Measurements from ENCODE around the gene INTS15.
"Not testable (repeated sequence)": the region's sequence is repeated elsewhere in the genome, so short reads cannot be mapped to it uniquely, and the experiment has no call there.

Gene INTS15

DNA sequence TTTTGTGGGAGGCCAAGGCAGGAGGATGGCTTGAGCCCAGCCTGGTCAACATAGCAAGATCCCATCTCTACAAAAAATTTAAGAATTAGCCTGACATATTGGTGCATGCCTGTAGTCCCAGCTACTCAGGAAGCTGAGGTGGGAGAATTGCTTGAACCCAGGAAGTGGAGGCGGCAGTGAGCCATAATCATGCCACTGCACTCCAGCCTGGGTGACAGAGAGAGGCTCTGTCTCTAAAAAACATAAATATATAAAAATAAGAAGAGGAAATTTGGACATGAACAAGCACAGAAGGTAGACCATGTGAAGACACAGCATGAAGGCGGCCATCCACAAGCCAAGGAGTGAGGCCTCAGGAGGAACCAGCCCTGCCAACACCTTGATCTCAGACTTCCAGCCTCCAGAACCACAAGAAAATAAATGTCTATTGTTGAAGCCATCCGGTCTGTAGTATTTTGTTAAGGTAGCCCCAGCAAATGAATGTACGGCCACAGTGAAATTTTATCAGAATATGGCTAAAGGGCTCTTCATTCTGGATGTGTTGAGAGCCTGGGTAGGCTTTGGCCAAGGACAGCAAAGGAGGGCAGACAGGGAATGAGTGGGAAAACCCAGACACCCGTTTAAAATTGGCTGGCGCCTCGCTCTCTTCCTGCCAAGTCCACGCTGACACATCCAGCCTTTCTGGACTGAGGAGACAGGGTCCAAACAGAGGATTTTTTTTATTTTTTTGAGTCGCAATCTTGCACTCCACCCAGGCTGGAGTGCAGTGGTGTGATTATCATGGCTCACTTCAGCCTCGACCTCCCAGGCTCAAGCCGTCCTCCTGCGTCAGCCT lies 25.7 kb upstream of the INTS15 start:
- in situ Hi-C loops (cut with HindIII; ENCODE audit: low sequenced_read_pairs) = no loop called here
- H3K4me3 ChIP-seq (ENCODE audit: low read depth, low read length) = no peak overlapping the region
- TF ChIP-seq, protein P1, sequence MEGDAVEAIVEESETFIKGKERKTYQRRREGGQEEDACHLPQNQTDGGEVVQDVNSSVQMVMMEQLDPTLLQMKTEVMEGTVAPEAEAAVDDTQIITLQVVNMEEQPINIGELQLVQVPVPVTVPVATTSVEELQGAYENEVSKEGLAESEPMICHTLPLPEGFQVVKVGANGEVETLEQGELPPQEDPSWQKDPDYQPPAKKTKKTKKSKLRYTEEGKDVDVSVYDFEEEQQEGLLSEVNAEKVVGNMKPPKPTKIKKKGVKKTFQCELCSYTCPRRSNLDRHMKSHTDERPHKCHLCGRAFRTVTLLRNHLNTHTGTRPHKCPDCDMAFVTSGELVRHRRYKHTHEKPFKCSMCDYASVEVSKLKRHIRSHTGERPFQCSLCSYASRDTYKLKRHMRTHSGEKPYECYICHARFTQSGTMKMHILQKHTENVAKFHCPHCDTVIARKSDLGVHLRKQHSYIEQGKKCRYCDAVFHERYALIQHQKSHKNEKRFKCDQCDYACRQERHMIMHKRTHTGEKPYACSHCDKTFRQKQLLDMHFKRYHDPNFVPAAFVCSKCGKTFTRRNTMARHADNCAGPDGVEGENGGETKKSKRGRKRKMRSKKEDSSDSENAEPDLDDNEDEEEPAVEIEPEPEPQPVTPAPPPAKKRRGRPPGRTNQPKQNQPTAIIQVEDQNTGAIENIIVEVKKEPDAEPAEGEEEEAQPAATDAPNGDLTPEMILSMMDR (IDR thresholded peaks at IDR 0.05; ENCODE audit: low read depth, low read length) = no peak
- no peak for DNase-seq (ENCODE audit: low read depth, low spot score)

DNA sequence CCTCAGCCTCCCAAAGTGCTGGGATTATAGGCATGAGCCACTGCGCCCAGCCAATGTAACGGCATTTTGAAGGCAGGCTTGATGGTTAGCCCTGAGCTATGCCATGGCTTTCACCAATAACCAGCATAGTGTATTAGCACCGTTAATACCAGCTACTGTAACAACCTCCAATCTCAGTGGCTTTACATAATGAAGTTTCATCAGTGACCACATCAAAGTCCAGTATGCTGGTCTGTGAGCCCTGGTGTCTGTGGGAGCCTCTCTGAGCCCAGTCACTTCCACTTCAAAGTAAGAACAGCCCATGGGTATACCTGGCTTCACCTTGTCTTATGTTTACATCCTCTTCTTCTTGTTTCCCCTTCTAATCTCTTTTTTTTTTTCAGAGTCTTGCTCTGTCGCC lies 24.2 kb upstream of the INTS15 start:
- no peak overlapping the region for H3K4me3 ChIP-seq (ENCODE audit: low read depth, low read length)
- TF ChIP-seq, protein P1 (IDR thresholded peaks at IDR 0.05; ENCODE audit: low read depth, low read length) = no peak
- in situ Hi-C loops (cut with HindIII; ENCODE audit: low sequenced_read_pairs) = no loop called here
- DNase-seq (ENCODE audit: low read depth, low spot score) = no peak

DNA sequence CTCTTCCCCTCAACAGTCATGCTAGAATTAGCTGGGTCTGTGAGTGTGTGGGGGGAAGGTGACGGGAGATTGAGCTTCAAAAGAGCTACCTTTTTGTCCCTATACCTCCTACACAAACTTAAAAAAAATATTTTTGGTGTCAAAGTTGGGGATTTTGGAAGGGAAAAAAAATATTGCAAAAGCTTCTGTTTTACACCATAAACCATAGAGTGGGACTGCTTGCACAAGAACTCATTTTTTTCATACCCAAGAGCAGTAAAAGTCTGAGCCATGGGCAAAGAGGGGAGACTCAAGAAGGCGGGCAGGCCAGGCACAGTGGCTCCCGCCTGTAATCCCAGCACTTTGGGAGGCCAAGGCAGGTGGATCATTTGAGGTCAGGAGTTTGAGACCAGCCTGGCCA lies 21.9 kb upstream of the INTS15 start:
- H3K4me3 ChIP-seq (ENCODE audit: low read depth, low read length) = no peak overlapping the region
- in situ Hi-C loops (cut with HindIII; ENCODE audit: low sequenced_read_pairs) = no loop called here
- TF ChIP-seq, protein P1 (IDR thresholded peaks at IDR 0.05; ENCODE audit: low read depth, low read length) = no peak
- no peak for DNase-seq (ENCODE audit: low read depth, low spot score)

DNA sequence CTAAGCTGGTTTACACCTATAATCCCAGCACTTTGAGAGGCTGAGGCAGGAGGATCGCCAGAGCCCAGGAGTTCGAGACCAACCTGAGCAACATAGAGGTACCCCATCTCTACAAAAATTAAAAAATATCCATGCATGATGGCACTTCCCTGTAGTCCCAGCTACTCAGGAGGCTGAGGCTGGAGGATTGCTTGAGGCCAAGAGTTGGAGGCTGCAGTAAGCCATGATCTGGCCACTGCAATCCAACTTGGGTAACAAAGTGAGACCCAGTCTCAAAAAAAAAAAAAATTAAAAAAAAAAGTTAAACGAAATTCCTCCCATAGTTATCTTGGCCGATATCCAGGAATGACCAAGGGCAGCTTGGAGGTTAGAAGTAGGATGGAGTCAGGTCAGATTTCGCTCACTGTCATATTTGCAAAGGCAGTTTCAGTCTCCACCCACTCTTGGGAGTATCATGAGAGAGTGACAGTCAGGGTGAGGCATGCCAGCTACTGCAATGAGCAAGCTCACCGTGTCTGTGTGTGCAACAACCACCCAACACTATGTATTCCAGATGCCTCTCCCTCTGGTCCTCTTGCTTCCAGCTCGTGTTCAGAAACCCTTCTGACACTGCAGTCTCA lies 18.6 kb upstream of the INTS15 start:
- no peak overlapping the region for H3K4me3 ChIP-seq (ENCODE audit: low read depth, low read length)
- TF ChIP-seq, protein P1 (IDR thresholded peaks at IDR 0.05; ENCODE audit: low read depth, low read length) = no peak
- no peak for DNase-seq (ENCODE audit: low read depth, low spot score)
- in situ Hi-C loops (cut with HindIII; ENCODE audit: low sequenced_read_pairs) = no loop called here

DNA sequence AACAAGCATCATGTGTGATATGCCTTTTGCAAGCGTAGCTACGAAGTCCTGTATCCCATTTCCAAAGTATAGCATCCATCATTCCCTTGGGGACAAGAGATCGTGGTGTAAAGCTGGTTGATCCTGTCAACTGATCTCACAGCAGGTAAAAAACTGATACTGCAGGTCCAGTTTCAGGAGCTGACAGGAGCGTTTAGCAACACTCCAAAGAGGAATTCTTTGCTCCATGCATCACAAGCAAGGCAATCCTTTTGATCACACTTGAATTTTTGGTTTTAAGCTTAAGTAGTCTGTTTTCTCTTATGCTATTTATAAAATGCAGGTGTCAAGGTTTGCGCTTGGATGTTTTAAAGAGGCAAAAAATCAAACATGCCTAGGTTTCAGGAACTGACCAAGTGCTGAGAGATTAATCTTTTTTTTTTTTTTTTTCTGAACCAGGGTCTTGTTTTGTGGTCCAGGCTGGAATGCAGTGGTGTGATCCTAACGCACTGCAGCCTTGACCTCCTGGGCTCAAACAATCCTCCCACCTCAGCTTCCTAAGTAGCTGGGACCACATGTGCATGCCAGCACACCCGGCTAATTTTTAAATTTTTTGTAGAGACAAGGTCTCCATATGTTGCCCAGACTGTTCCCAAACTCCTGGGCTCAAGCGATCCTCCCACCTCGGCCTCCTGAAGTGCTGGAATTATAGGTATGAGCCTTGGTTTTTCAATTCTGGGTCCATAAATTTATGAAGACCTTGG lies 14.4 kb upstream of the INTS15 start:
- TF ChIP-seq, protein P1 (IDR thresholded peaks at IDR 0.05; ENCODE audit: low read depth, low read length) = no peak
- in situ Hi-C loops (cut with HindIII; ENCODE audit: low sequenced_read_pairs) = no loop called here

DNA sequence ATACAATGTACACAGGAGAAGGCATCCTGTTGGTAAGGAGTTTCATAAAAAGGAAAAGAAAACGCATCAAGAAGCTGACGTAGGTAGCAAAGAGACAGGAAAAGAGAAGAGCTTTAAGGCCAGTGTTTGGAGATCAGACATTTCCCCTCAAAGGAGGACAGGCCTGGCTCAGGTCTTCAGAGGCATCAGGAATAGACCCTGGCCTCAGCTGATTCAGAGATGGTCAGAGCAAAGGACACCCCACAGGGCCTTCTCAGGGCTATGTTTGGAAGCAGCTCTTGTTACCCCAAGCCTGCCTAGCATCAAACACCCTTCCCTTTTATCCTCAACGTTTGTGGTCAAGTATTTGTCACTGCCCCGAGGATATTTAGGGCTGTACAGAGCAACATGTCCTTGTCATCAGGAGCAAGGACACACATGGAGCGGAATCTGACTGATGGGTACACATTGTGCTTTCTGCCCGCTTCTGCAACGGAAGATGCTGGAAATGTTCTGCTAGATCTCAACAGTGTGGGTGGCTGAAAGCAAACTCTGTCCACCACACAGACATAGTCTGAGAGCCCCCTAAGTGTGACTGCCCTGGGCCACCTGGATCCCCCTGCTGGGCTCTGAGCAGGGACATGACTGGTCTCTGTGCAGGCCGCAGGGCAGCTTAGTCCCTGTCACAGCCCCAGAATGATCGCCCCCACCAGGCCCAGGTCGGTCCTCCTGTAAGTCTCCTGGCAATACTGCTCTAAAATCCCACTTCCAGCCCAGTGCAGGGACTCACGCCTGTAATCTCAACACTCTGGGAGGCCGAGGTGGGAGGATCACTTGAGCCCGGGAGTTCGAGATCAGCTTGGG lies 13.6 kb upstream of the INTS15 start:
- TF ChIP-seq, protein P1 (IDR thresholded peaks at IDR 0.05; ENCODE audit: low read depth, low read length) = no peak
- peak overlapping the region; percentile 78 for H3K4me3 ChIP-seq (ENCODE audit: low read depth, low read length)
- in situ Hi-C loops (cut with HindIII; ENCODE audit: low sequenced_read_pairs) = no loop called here
- DNase-seq (ENCODE audit: low read depth, low spot score) = no peak

More for the DNA sequence above, 14.4 kb upstream of the INTS15 start:
- no peak overlapping the region for H3K4me3 ChIP-seq (ENCODE audit: low read depth, low read length)
- DNase-seq (ENCODE audit: low read depth, low spot score) = no peak

DNA sequence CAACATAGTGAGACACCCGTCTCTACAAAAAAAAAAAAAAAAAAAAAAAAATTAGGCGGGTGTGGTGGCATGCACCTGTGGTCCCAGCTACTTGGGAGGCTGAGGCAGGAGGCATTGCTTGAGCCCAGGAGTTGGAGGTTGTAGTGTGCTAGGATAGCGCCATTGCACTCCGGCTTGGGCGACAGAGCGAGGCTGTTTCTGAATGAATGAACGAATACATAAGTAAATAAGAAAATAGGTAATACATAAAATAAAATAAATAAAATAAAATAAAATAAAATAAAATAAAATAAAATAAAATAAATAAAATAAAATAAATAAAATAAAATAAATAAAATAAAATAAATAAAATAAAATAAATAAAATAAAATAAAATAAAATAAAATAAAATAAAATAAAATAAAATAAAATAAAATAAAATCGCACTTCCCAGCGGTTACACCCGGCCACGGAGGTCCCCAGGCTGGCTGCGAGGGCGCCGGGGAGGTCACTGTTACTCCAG lies 12.9 kb upstream of the INTS15 start:
- in situ Hi-C loops (cut with HindIII; ENCODE audit: low sequenced_read_pairs); DNase-seq (ENCODE audit: low read depth, low spot score): not testable (repeated sequence)
- peak overlapping the region; percentile 78 for H3K4me3 ChIP-seq (ENCODE audit: low read depth, low read length)

Measured in astrocyte of the spinal cord (primary cell).